H1 (cell line): ENCODE measurements around the gene FOXK1. TPM values are rescaled to one million over a fixed set of nuclear protein-coding genes. Genes with fewer than 3 reads are reported as not detected.

Experiments used
- GABPA ChIP-seq: IDR thresholded peaks from 2 replicates; pipeline ENCODE4 v1.6.1; 2011; ENCODE audit warnings: mild to moderate bottlenecking, low read length, moderate library complexity, borderline replicate concordance; ENCODE audit not compliant: insufficient read depth
- POLR2A ChIP-seq, 2 experiments: IDR thresholded peaks; 1 replicate in 1 of 2; 2 replicates in 1 of 2; pipeline ENCODE4 v1.6.1; 2011; ENCODE audit warnings: low read depth in 2 of 2, low read length in 2 of 2, mild to moderate bottlenecking in 2 of 2; ENCODE audit errors: control extremely low read depth in 1 of 2
- polyA plus RNA-seq, 7 experiments: library from polyadenylated mRNA; depleted of rRNA in 3 of 7; stranded (reverse) in 5 of 7; unstranded in 2 of 7; fragments of >200 nt in 5 of 7; fragments of 200-250 nt in 2 of 7; gene quantifications; 1 replicate in 5 of 7; 2 replicates in 1 of 7; 4 replicates in 1 of 7; pipeline versions ENCODE4 v1.2.1 to v1.2.3, GENCODE V29; 2011 to 2013; ENCODE audit warnings: missing spikeins in 2 of 7, mixed read lengths in 2 of 7
- total RNA-seq: library from RNA; stranded (reverse); fragmentation: NEBNext Ultra II Directional; extraction: Animal tissue kit (Norgen Biotek cat#: 25700); gene quantifications from 2 replicates; pipeline ENCODE4 v1.2.1, GENCODE V29; 2021

The FOXK1 gene
- total and polyA plus RNA-seq, 2 of the 8 experiments (the other 6 are each of a cell fraction or from before 2014, with no cell fraction given): 2.0 to 8.5 TPM

DNA sequence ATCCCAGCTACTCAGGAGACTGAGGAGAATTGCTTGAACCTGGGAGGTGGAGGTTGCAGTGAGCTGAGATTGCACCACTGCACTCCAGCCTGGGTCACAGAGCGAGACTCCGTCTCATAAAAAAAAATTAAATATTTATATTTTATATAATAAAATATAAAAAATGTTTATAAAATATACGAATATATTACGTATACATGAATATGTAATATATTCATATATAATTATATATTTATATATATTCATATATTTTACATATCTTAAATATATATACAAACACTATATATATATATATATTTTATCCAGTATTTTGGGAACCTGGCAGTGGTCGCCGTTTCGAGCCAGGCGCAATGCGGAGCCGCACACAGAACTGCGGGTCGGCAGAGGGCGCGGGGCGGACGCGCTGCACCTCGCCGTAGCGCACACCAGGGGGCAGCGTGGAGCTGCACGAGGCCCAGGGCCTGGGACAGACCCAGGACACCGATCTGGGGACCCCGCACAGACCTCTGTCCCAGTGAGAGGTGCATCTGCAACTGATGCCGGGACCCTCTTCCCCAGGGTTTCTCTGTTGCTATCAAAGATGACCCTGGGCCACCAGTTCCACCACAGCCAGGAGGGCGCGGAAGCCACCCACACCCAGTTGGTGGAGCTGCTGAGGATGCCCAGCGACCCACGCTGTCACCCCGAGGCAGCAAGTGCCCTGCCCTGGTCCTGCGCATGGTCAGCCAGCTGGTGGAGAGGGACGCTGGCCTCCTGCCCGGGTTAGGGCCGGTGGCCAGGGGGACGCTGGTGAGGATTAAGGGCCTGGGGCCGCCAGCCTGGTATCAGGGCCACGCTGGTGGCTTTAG, 116.0 kb downstream of the FOXK1 start (continued):
- TF ChIP-seq GABPA (peak; percentile 60; the same call in 1 of the 2 replicates), POLR2A (IDR thresholded peaks at IDR 0.05; ENCODE audit: control extremely low read depth in 1 of 2, low read depth in 2 of 2, low read length in 2 of 2) (no peak)
